ENCODE measurements around the gene ULK3. TPM values are rescaled to one million over a fixed set of nuclear protein-coding genes. Genes with fewer than 3 reads are reported as not detected.

The ULK3 gene
- total and polyA plus RNA-seq, 2 of the 4 experiments (the other 2 are of a cell fraction): 11.8 to 22.7 TPM

DNA sequence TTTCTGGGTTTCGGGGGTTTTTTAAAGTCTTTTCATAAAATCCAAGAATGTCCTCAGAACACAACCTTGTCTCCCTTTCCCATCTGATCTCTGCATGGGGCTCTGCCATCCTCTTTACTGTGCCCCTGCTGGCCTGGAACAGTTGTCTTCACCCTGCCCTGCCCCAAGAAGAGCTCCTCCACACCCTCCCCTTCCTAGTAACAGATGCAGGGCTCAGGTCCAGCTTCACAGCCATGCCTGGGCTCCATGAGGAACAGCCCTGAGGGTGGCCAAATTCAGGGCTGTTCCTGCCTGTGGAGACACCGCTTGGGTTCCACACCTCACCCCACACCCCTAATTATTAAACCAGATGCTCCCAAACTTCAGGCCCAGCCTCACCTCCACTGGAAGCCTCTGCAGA is 12.9 kb upstream of the ULK3 start:
- no peak overlapping the region for H3K23ac ChIP-seq (ENCODE audit: low read depth, low read length)
- H2AK5ac ChIP-seq (ENCODE audit: low read depth, low read length): no peak overlapping the region
- H3K4me1 ChIP-seq (ENCODE audit: control insufficient read depth, insufficient read depth, low read length): no peaks in the 10 kb centered on the region
- dilution Hi-C loops (cut with HindIII; ENCODE audit: low sequenced_read_pairs, unreplicated experiment) (no loop called here), in situ Hi-C loops (cut with MboI; ENCODE audit: low sequenced_read_pairs) (no loop called here), intact Hi-C loops (cut with micrococcal nuclease) (no loop called here)
- H2BK5ac ChIP-seq (ENCODE audit: low read depth, low read length, poor library complexity, severe bottlenecking): no peak overlapping the region
- H4K8ac ChIP-seq (ENCODE audit: low read depth in 2 of 2, low read length in 2 of 2): no peak overlapping the region
- no peak overlapping the region for H3K4me3 ChIP-seq (ENCODE audit: insufficient read depth, low read depth, low read length)
- peaks cover 39% of the 10 kb centered on the region for H3K36me3 ChIP-seq (ENCODE audit: control insufficient read depth, insufficient read depth, low read length)
- peaks cover 52% of the 10 kb centered on the region for H4K20me1 ChIP-seq (ENCODE audit: insufficient read depth, low read length)
- H2BK120ac ChIP-seq (ENCODE audit: low read depth, low read length): no peak overlapping the region
- peaks cover 19 to 53% of the 10 kb centered on the region in 2 experiments for H3K79me1 ChIP-seq (ENCODE audit: low read depth in 1 of 2, low read length in 2 of 2)
- no peak overlapping the region for H2BK15ac ChIP-seq (ENCODE audit: low read depth, low read length)
- POLR2A ChIA-PET (ENCODE audit: unreplicated experiment): no interaction called here
- H3K4ac ChIP-seq (ENCODE audit: low read depth, low read length): no peak overlapping the region
- H3K27ac ChIP-seq (ENCODE audit: insufficient read depth, low read length): no peak overlapping the region
- H2AFZ ChIP-seq (replicated peaks; ENCODE audit: low read length, poor library complexity): no peak overlapping the region
- H3K18ac ChIP-seq (ENCODE audit: low read depth, low read length): no peak overlapping the region
- H2AK9ac ChIP-seq (replicated peaks; ENCODE audit: low read depth, low read length, poor library complexity): peak overlapping the region; percentile 15
- H4K91ac ChIP-seq (ENCODE audit: insufficient read depth, low read depth, low read length): no peak overlapping the region
- no peak overlapping the region for H3K4me2 ChIP-seq (ENCODE audit: low read depth, low read length)
- H2BK20ac ChIP-seq (ENCODE audit: low read depth, low read length): no peak overlapping the region
- no peak for DNase-seq
- no peak overlapping the region for H3K14ac ChIP-seq (replicated peaks; ENCODE audit: low read depth, low read length)
- H3K9ac ChIP-seq (ENCODE audit: low read depth, low read length): no peak overlapping the region
- TF ChIP-seq, protein P1, sequence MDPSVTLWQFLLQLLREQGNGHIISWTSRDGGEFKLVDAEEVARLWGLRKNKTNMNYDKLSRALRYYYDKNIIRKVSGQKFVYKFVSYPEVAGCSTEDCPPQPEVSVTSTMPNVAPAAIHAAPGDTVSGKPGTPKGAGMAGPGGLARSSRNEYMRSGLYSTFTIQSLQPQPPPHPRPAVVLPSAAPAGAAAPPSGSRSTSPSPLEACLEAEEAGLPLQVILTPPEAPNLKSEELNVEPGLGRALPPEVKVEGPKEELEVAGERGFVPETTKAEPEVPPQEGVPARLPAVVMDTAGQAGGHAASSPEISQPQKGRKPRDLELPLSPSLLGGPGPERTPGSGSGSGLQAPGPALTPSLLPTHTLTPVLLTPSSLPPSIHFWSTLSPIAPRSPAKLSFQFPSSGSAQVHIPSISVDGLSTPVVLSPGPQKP (IDR thresholded peaks at IDR 0.05; ENCODE audit: borderline replicate concordance, low read depth, low read length): no peak
- TF ChIP-seq RFX5 (IDR thresholded peaks at IDR 0.05; ENCODE audit: low read depth, low read length): no peak
- no peak for TF ChIP-seq MAZ (IDR thresholded peaks at IDR 0.05; ENCODE audit: borderline replicate concordance, low read depth, low read length)
- no peak for TF ChIP-seq BHLHE40 (IDR thresholded peaks at IDR 0.05; ENCODE audit: low read depth, low read length)
- TF ChIP-seq MAFK (IDR thresholded peaks at IDR 0.05; ENCODE audit: low read depth, low read length): no peak
- TF ChIP-seq CHD1 (IDR thresholded peaks at IDR 0.05; ENCODE audit: low read depth, low read length): no peak
- TF ChIP-seq RCOR1 (IDR thresholded peaks at IDR 0.05; ENCODE audit: insufficient replicate concordance, low read length): no peak
- TF ChIP-seq, protein P2, sequence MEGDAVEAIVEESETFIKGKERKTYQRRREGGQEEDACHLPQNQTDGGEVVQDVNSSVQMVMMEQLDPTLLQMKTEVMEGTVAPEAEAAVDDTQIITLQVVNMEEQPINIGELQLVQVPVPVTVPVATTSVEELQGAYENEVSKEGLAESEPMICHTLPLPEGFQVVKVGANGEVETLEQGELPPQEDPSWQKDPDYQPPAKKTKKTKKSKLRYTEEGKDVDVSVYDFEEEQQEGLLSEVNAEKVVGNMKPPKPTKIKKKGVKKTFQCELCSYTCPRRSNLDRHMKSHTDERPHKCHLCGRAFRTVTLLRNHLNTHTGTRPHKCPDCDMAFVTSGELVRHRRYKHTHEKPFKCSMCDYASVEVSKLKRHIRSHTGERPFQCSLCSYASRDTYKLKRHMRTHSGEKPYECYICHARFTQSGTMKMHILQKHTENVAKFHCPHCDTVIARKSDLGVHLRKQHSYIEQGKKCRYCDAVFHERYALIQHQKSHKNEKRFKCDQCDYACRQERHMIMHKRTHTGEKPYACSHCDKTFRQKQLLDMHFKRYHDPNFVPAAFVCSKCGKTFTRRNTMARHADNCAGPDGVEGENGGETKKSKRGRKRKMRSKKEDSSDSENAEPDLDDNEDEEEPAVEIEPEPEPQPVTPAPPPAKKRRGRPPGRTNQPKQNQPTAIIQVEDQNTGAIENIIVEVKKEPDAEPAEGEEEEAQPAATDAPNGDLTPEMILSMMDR (conservative IDR thresholded peaks at IDR 0.05; ENCODE audit: low read depth, low read length): no peak
- H3K9me1 ChIP-seq (ENCODE audit: insufficient read depth, low read length): peaks cover 10% of the 10 kb centered on the region; the same call in 1 of the 2 replicates
- no peaks in the 10 kb centered on the region for H3K9me3 ChIP-seq (ENCODE audit: control insufficient read depth, insufficient read depth, low read length)
- no peak for ATAC-seq (ENCODE audit: low read depth)
- WGBS, 2 experiments (ENCODE audit: extremely low coverage in 2 of 2, insufficient read length in 1 of 2): no CpG with 5 or more reads among the region's 2 CpGs
- no peak overlapping the region for H3K56ac ChIP-seq (ENCODE audit: extremely low read depth, insufficient read depth, low read length)
- no peaks in the 10 kb centered on the region for H3K27me3 ChIP-seq (ENCODE audit: control insufficient read depth, insufficient read depth, low read length)
- CTCF ChIA-PET: interaction anchor here (0.9 kb wide), 1 partner anchor 13 kb away, joined by 3 read pairs; no protein-coding TSS in a partner anchor
- no TSS peak for BruUV-seq (replicated peaks)
- no peak overlapping the region for H4K5ac ChIP-seq (ENCODE audit: low read depth, low read length)

Data from IMR-90 (cell line).